Thoracic aorta (tissue), 2 donors: ENCODE measurements around the gene MSI2. TPM values are rescaled to one million over a fixed set of nuclear protein-coding genes. Genes with fewer than 3 reads are reported as not detected.

Experiments used
- ATAC-seq: fragments of 150-250 bp; one replicate; pipeline ENCODE4 v1.8.0; 2017; ENCODE audit warnings: low read depth; ENCODE audit not compliant: insufficient number of reproducible peaks, low FRiP score
- DNase-seq: peaks from one replicate; pipeline ENCODE4 v3.0.0-alpha.2; 2020; ENCODE audit warnings: low spot score
- H3K27ac ChIP-seq, 2 donors: fragments of 200-600 bp; sonication (generic); 1 replicate in 1 of 2; 2 replicates in 1 of 2; pipeline ENCODE4 v1.5.1; 2016; ENCODE audit warnings: mild to moderate bottlenecking in 2 of 2, moderate library complexity in 2 of 2
- H3K27me3 ChIP-seq: fragments of 200-600 bp; sonication (generic); replicated peaks from 2 replicates; pipeline ENCODE4 v1.6.0; 2016; ENCODE audit warnings: mild to moderate bottlenecking; ENCODE audit not compliant: insufficient read depth
- H3K36me3 ChIP-seq: fragments of 200-600 bp; sonication (generic); one replicate; pipeline ENCODE4 v1.5.1; 2016
- H3K4me1 ChIP-seq, 2 donors: fragments of 200-600 bp; sonication (generic); 1 replicate in 1 of 2; 2 replicates in 1 of 2; pipeline versions ENCODE4 v1.5.1 to v1.6.0; 2016; ENCODE audit warnings: low read depth in 2 of 2, mild to moderate bottlenecking in 1 of 2; ENCODE audit not compliant: control insufficient read depth in 1 of 2
- H3K4me3 ChIP-seq: fragments of 200-600 bp; sonication (generic); 2 replicates; pipeline ENCODE4 v1.5.1; 2016; ENCODE audit warnings: mild to moderate bottlenecking
- H3K9me3 ChIP-seq: fragments of 200-600 bp; sonication (generic); 2 replicates; pipeline ENCODE4 v1.5.1; 2016
- CTCF ChIP-seq: fragments of 200-600 bp; sonication (generic); IDR thresholded peaks from one replicate; pipeline ENCODE4 v1.5.1; 2019; ENCODE audit warnings: antibody characterized with exemption
- total RNA-seq, 2 donors: library from RNA; depleted of rRNA; stranded (reverse); fragments of >200 nt; gene quantifications; one replicate each; pipeline versions ENCODE4 v1.1.0 to v1.2.3, GENCODE V29; 2016

The MSI2 gene
- total RNA-seq, 2 donors from 2014 or later = 32.1 to 46.2 TPM

GRCh38 chr17:57672971-57673370 lies 416.6 kb downstream of the MSI2 start:
- H3K36me3 ChIP-seq = no peaks in the 10 kb centered on the region
- H3K27me3 ChIP-seq = no peaks in the 10 kb centered on the region
- DNase-seq (no peak), ATAC-seq (no peak)
- no peak for TF ChIP-seq CTCF
- no peaks in the 10 kb centered on the region for H3K9me3 ChIP-seq
- H3K27ac ChIP-seq = no peak overlapping the region
- no peak overlapping the region for H3K4me3 ChIP-seq
- no peaks in the 10 kb centered on the region for H3K4me1 ChIP-seq

GRCh38 chr17:57674894-57675293 lies 418.6 kb downstream of the MSI2 start:
- DNase-seq (no peak), ATAC-seq (no peak)
- Histone ChIP-seq H3K27me3 (no peaks in the 10 kb centered on the region), H3K9me3 (no peaks in the 10 kb centered on the region), H3K27ac (no peak overlapping the region), H3K36me3 (no peaks in the 10 kb centered on the region), H3K4me3 (no peak overlapping the region), H3K4me1 (no peaks in the 10 kb centered on the region)
- no peak for TF ChIP-seq CTCF

GRCh38 chr17:57675427-57676387 lies 419.4 kb downstream of the MSI2 start:
- no peaks in the 10 kb centered on the region for H3K27me3 ChIP-seq
- H3K27ac ChIP-seq = no peak overlapping the region
- no peak for TF ChIP-seq CTCF
- no peaks in the 10 kb centered on the region for H3K4me1 ChIP-seq
- H3K9me3 ChIP-seq = no peaks in the 10 kb centered on the region
- DNase-seq (no peak), ATAC-seq (no peak)
- no peaks in the 10 kb centered on the region for H3K36me3 ChIP-seq
- H3K4me3 ChIP-seq = no peak overlapping the region

GRCh38 chr17:57676543-57676942 lies 420.2 kb downstream of the MSI2 start:
- DNase-seq (no peak), ATAC-seq (no peak)
- H3K27ac ChIP-seq = no peak overlapping the region
- H3K36me3 ChIP-seq = no peaks in the 10 kb centered on the region
- no peaks in the 10 kb centered on the region for H3K4me1 ChIP-seq
- H3K27me3 ChIP-seq = no peaks in the 10 kb centered on the region
- TF ChIP-seq CTCF = no peak
- H3K4me3 ChIP-seq = no peak overlapping the region
- H3K9me3 ChIP-seq = no peaks in the 10 kb centered on the region

GRCh38 chr17:57677301-57677700 lies 421.0 kb downstream of the MSI2 start:
- H3K27ac ChIP-seq = no peak overlapping the region
- H3K27me3 ChIP-seq = no peaks in the 10 kb centered on the region
- H3K4me3 ChIP-seq = no peak overlapping the region
- no peaks in the 10 kb centered on the region for H3K36me3 ChIP-seq
- no peaks in the 10 kb centered on the region for H3K4me1 ChIP-seq
- ATAC-seq (no peak), DNase-seq (no peak)
- no peak for TF ChIP-seq CTCF
- no peaks in the 10 kb centered on the region for H3K9me3 ChIP-seq
